CD14-positive monocyte (primary cell): Measurements from ENCODE around the gene DDX10. TPM values are rescaled to one million over a fixed set of nuclear protein-coding genes. Genes with fewer than 3 reads are reported as not detected.

ENCODE experiments used
- DNase-seq, 3 donors: peaks; one replicate each; pipeline ENCODE4 v3.0.0-alpha.2; 2011 to 2022
- H2AFZ ChIP-seq: 2 replicates; pipeline ENCODE4 v1.6.0; 2012; ENCODE audit warnings: mild to moderate bottlenecking, low read depth, low read length, inconsistent platforms; ENCODE audit not compliant: insufficient read depth, poor library complexity, severe bottlenecking
- H3K27ac ChIP-seq, 2 donors: 1 replicate in 1 of 2; 2 replicates in 1 of 2; pipeline ENCODE4 v1.5.1; 2012 to 2013; ENCODE audit warnings: low read length in 2 of 2, control low read depth in 1 of 2, inconsistent platforms in 1 of 2, low read depth in 1 of 2, mild to moderate bottlenecking in 1 of 2
- H3K27me3 ChIP-seq, 2 donors: one replicate each; pipeline versions ENCODE4 v1.6.0 to v1.6.1; 2011 to 2013; ENCODE audit warnings: low read length in 2 of 2; ENCODE audit not compliant: control insufficient read depth in 2 of 2, insufficient read depth in 2 of 2
- H3K36me3 ChIP-seq, 2 donors: replicated peaks in 1 of 2; 1 replicate in 1 of 2; 2 replicates in 1 of 2; pipeline versions ENCODE4 v1.5.1 to v1.6.1; 2012 to 2013; ENCODE audit warnings: low read length in 2 of 2, control low read depth in 1 of 2, inconsistent platforms in 1 of 2, mild to moderate bottlenecking in 1 of 2; ENCODE audit not compliant: insufficient read depth in 2 of 2, control insufficient read depth in 1 of 2
- H3K4me1 ChIP-seq, 2 donors: 1 replicate in 1 of 2; 2 replicates in 1 of 2; pipeline versions ENCODE4 v1.5.1 to v1.6.1; 2012 to 2013; ENCODE audit warnings: low read length in 2 of 2, control low read depth in 1 of 2, inconsistent platforms in 1 of 2, mild to moderate bottlenecking in 1 of 2, moderate library complexity in 1 of 2; ENCODE audit not compliant: insufficient read depth in 2 of 2, control insufficient read depth in 1 of 2
- H3K4me2 ChIP-seq: replicated peaks from 2 replicates; pipeline ENCODE3; 2012; ENCODE audit warnings: low read length, moderate library complexity, mild to moderate bottlenecking; ENCODE audit not compliant: poor library complexity, severe bottlenecking; ENCODE audit errors: extremely low read depth
- H3K4me3 ChIP-seq, 3 experiments: fragments of 200-600 bp in 1 of 3; sonication (generic) in 1 of 3; replicated peaks in 1 of 3; 1 replicate in 2 of 3; 2 replicates in 1 of 3; pipeline ENCODE4 v1.5.1; 2011 to 2013; ENCODE audit warnings: low read length in 3 of 3, mild to moderate bottlenecking in 3 of 3, control low read depth in 2 of 3, low read depth in 2 of 3, inconsistent platforms in 1 of 3, moderate library complexity in 1 of 3
- H3K79me2 ChIP-seq: 2 replicates; pipeline ENCODE4 v1.6.0; 2012; ENCODE audit warnings: mild to moderate bottlenecking, control low read depth, inconsistent platforms, low read length, moderate library complexity; ENCODE audit not compliant: insufficient read depth
- H3K9ac ChIP-seq: 2 replicates; pipeline ENCODE4 v1.6.0; 2017; ENCODE audit warnings: low read length, mild to moderate bottlenecking; ENCODE audit not compliant: insufficient read depth, poor library complexity, severe bottlenecking
- H3K9me3 ChIP-seq, 2 donors: replicated peaks in 1 of 2; 1 replicate in 1 of 2; 2 replicates in 1 of 2; pipeline versions ENCODE4 v1.5.1 to v1.6.1; 2012 to 2013; ENCODE audit warnings: low read length in 2 of 2, control low read depth in 1 of 2; ENCODE audit not compliant: control insufficient read depth in 1 of 2, insufficient read depth in 1 of 2
- H4K20me1 ChIP-seq: 2 replicates; pipeline ENCODE4 v1.6.0; 2012; ENCODE audit warnings: mild to moderate bottlenecking, low read length, control low read depth, moderate library complexity; ENCODE audit not compliant: insufficient read depth
- H3K27ac Mint-ChIP-seq, 7 donors: one replicate each; pipeline ENCODE4 v1.8.0; 2020; ENCODE audit warnings: mild to moderate bottlenecking in 7 of 7, mixed read lengths in 7 of 7, moderate library complexity in 6 of 7, inconsistent platforms in 2 of 7
- H3K27me3 Mint-ChIP-seq, 3 donors: one replicate each; pipeline ENCODE4 v1.8.0; 2021 to 2022; ENCODE audit warnings: low read depth in 3 of 3, mild to moderate bottlenecking in 3 of 3, mixed read lengths in 3 of 3, moderate library complexity in 3 of 3, inconsistent platforms in 1 of 3
- H3K36me3 Mint-ChIP-seq, 2 donors: one replicate each; pipeline ENCODE4 v1.8.0; 2020; ENCODE audit warnings: mixed read lengths in 2 of 2, inconsistent platforms in 1 of 2, mild to moderate bottlenecking in 1 of 2
- H3K4me1 Mint-ChIP-seq: one replicate; pipeline ENCODE4 v1.8.0; 2020; ENCODE audit warnings: mild to moderate bottlenecking, mixed read lengths
- H3K4me3 Mint-ChIP-seq, 2 donors: one replicate each; pipeline ENCODE4 v1.8.0; 2020; ENCODE audit warnings: mild to moderate bottlenecking in 2 of 2, mixed read lengths in 2 of 2, moderate library complexity in 1 of 2
- H3K9me3 Mint-ChIP-seq, 7 donors: one replicate each; pipeline ENCODE4 v1.8.0; 2020 to 2022; ENCODE audit warnings: mixed read lengths in 7 of 7, mild to moderate bottlenecking in 6 of 7, moderate library complexity in 6 of 7, inconsistent platforms in 2 of 7
- WGBS: methylation state at CpG from one replicate; pipeline ENCODE4 v1.1.5; 2013; ENCODE audit warnings: missing lambda C conversion rate; ENCODE audit not compliant: insufficient coverage; 5-methylcytosine and 5-hydroxymethylcytosine counted together
- intact Hi-C, 2 donors: fragments of 100-400 bp; cut with micrococcal nuclease; formaldehyde crosslinking; loops; one replicate each; pipeline versions ENCODE4 v1.15.0 to v1.15.1; 2023
- polyA plus RNA-seq, 3 donors: library from polyadenylated mRNA; depleted of rRNA in 1 of 3; unstranded in 2 of 3; stranded (reverse) in 1 of 3; fragments of 300-500 nt in 2 of 3; fragments of >200 nt in 1 of 3; fragmentation: Illumina TruSeq in 2 of 3; gene quantifications; 1 replicate in 2 of 3; 2 replicates in 1 of 3; pipeline ENCODE4 v1.2.3, GENCODE V29; 2012 to 2021
- TF ChIP-seq, protein P1 (sequence below): fragments of 200-600 bp; IDR thresholded peaks from one replicate; pipeline ENCODE4 v1.8.0; 2022; ENCODE audit warnings: antibody characterized with exemption, mild to moderate bottlenecking

Gene DDX10
- polyA plus RNA-seq, 3 donors: 5.0 to 6.3 (median 5.3) TPM

DNA sequence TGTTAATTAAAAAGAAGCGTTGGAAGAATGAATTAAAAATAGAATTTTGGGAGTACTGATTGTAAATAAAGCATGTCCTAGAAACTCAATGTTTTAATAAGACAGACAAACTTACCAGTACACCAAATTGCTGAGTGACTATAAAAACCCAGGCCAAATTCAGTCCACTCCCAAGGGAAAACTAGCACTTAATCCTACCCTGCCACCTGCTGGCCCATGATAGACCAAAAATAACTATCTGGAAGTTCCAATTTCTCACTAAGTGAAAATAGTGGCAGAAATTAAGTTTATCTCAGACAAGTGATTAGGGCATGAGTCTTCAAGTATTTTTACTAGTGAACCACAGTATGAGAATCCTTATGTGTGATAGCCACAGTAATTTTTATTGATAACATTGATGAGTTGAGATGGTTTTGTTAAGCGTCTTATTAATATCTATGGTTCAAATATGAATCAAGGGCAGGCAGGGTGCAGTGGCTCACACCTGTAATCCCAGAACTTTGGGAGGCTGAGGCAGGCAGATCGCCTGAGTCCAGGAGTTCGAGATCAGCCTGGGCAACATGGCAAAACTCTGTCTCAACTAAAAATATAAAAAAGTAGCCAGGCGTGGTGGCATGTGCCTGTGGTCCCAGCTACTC is 9.8 kb upstream of the DDX10 start:
- Mint-ChIP-seq H3K4me1 (no peaks in the 10 kb centered on the region), H3K36me3 (no peaks in the 10 kb centered on the region), H3K9me3 (no peaks in the 10 kb centered on the region), H3K27me3 (peaks cover 2 to 5% (median 4%) of the 10 kb centered on the region in 3 donors), H3K27ac (no peak overlapping the region), H3K4me3 (no peak overlapping the region)
- Histone ChIP-seq H3K27ac (no peak overlapping the region), H3K9ac (no peak overlapping the region), H3K79me2 (no peaks in the 10 kb centered on the region), H4K20me1 (no peaks in the 10 kb centered on the region), H3K4me3 (no peak overlapping the region), H3K4me2 (no peak overlapping the region), H2AFZ (no peak overlapping the region), H3K4me1 (no peaks in the 10 kb centered on the region), H3K27me3 (peaks cover 2 to 3% of the 10 kb centered on the region in 2 donors), H3K9me3 (no peaks in the 10 kb centered on the region), H3K36me3 (no peaks in the 10 kb centered on the region)
- no peak for DNase-seq
- 92% methylated on average over 4 of the region's 5 CpGs for WGBS
- TF ChIP-seq, protein P1, sequence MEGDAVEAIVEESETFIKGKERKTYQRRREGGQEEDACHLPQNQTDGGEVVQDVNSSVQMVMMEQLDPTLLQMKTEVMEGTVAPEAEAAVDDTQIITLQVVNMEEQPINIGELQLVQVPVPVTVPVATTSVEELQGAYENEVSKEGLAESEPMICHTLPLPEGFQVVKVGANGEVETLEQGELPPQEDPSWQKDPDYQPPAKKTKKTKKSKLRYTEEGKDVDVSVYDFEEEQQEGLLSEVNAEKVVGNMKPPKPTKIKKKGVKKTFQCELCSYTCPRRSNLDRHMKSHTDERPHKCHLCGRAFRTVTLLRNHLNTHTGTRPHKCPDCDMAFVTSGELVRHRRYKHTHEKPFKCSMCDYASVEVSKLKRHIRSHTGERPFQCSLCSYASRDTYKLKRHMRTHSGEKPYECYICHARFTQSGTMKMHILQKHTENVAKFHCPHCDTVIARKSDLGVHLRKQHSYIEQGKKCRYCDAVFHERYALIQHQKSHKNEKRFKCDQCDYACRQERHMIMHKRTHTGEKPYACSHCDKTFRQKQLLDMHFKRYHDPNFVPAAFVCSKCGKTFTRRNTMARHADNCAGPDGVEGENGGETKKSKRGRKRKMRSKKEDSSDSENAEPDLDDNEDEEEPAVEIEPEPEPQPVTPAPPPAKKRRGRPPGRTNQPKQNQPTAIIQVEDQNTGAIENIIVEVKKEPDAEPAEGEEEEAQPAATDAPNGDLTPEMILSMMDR: peak; percentile 25
- intact Hi-C loops: loop anchor here in 1 of 2 donors (10.0 kb wide), 1 partner anchor 540 kb away; no protein-coding TSS in a partner anchor

DNA sequence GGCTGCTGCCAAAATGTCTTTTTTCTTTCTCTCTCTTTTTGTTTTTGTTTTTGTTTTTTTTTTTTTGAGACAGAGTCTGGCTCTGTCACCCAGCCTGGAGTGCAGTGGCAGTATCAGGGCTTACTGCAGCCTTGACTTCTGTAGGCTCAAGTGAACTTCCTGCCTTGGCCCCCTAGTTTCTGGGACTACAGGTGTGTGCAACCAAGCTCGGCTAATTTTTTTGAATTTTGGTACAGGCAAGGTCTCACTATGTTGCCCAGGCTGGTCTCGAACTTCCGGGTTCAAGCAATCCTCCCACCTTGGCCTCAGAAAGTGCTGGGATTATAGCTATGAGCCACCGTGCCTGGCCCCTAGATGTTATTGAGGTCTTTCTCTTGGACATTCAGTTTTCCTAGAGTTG is 2.2 kb upstream of the DDX10 start:
- H3K27me3 ChIP-seq: peaks cover 0 to 3% of the 10 kb centered on the region in 2 donors
- Mint-ChIP-seq H3K27me3 (peaks cover 0 to 4% (median 2%) of the 10 kb centered on the region in 3 donors), H3K27ac (no peak overlapping the region), H3K4me1 (peaks cover 23% of the 10 kb centered on the region), H3K4me3 (no peak overlapping the region), H3K36me3 (no peaks in the 10 kb centered on the region), H3K9me3 (no peaks in the 10 kb centered on the region)
- no peak overlapping the region for H3K4me2 ChIP-seq
- peaks cover 27% of the 10 kb centered on the region for H3K79me2 ChIP-seq
- TF ChIP-seq, protein P1: no peak
- H3K27ac ChIP-seq: no peak overlapping the region
- no peak overlapping the region for H3K9ac ChIP-seq
- H3K36me3 ChIP-seq: no peaks in the 10 kb centered on the region
- no peak overlapping the region for H2AFZ ChIP-seq
- H4K20me1 ChIP-seq: no peaks in the 10 kb centered on the region
- H3K9me3 ChIP-seq: no peaks in the 10 kb centered on the region
- DNase-seq: no peak
- WGBS: 94% methylated on average over 4 of the region's 4 CpGs
- H3K4me3 ChIP-seq: no peak overlapping the region
- peaks cover 10 to 21% of the 10 kb centered on the region in 2 donors for H3K4me1 ChIP-seq
- intact Hi-C loops: loop anchor here in 1 of 2 donors (10.0 kb wide), 1 partner anchor 538 kb away; the partner anchor contains the start of gene ACAT1
